Measurements from ENCODE around the gene FOXJ3.

The FOXJ3 gene

DNA sequence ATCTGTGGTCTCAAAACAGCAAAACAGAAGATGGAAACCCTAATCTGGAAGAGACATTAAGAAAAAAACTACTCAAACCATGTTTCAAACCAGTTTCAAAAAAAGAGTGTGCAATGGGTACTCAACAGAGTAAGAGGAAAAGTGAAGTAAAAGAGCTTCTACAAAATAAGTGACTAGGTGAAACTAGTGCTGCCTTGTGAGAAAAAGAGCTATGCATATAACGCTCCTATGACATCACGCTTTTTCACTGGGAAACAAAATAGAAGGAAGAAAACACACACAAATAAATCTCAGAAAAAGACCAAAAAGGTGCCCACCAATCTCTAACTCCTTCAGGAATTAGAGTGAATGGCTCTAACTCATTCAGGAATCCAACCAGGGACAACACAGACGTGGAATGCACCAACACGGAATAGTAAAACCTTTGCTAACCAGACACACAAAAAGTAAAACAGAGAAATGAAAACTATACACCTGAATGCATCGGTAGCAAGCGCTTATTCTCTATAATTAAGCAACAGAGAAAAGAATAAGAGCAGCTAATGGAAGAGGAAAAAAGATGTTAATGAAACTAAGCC, 1.3 kb downstream of the FOXJ3 start:
- DNase-seq: no peak

DNA sequence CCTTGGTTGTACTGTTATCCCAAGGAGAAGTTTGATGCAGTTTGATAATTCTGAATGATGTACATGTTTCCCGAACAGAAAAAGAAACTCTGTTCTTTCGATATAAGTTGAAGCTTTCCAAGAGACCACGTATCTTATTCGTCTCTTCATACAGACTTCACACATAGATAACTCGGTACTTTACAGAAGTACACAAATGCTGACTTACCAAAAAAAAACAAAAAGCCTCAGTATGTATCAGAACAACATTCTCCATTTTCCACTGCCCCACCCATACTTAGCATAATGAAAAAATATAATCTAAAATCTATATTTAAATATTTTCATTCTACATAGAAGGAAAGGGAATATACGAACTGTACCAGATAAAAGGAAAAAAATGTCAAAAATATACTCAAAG, 2.2 kb downstream of the FOXJ3 start:
- no peak for DNase-seq

DNA sequence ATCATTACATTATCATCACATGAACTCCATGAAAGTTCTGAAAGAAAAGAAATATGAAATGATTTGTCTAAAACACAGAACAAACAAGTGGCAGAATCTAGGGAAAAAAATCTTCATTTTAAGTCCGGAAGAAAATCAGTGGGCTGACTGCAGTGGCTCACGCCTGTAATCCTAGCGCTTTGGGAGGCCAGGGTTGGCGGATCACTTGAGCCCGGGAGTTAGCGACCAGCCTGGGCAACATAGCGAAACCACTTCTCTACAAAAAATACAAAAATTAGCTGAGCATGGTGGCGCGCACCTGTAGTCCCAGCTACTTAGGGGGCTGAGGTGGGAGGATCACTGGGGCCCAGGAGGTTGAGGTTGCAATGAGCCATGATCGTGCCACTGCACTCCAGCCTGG, 4.8 kb downstream of the FOXJ3 start:
- DNase-seq: no peak

DNA sequence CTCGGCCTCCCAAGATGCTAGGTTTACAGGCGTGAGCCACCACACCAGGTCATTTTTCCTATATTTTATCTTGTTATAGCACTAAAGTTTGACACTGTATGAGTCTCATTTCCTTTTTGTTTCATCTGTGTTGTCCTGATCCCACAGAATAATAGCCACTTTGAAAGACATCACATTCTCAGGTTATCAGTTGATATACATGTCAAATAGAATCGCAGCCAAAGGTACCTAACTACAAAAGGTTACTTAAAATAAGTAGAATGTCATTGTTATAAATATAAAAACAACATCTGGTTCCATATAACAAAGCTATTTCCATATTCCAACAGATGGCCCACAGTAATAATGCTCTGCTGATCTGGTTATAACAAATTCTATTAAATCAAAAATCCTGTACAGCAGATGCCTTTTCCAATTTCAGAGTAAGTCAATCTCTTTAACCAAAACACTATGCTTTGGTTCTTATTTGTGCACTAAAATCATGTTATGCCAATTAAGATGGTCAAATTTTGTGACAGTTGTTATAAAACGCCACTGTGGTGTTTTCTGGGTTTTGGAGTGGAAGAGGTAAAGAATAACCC, 6.0 kb downstream of the FOXJ3 start:
- no peak for DNase-seq

DNA sequence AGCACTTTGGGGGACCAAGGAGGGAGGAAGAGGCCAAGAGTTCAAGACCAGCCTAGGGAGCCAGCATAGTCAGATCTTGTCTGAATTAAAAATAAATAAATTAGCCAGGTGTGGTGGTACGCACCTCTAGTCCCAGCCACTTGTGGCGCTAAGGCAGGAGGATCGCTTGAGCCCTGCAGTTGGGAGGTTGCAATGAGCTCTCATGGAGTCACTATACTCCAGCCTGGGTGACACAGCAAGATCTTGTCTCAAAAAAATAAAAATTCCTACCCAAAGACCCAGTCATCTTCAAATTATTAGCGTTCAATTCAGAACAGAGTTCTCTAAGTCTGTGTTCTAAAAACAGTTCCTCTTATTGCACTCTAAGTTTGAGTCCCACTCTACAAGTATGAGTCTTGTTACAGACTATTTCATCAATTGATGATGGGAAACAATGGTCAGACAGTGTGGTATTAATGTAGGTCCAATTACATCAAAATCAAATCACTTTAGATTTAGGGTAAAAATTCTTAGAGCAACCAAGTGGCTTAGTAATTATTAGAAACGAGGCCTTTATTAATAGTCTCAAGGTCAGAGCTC, 6.9 kb downstream of the FOXJ3 start:
- no peak for DNase-seq

DNA sequence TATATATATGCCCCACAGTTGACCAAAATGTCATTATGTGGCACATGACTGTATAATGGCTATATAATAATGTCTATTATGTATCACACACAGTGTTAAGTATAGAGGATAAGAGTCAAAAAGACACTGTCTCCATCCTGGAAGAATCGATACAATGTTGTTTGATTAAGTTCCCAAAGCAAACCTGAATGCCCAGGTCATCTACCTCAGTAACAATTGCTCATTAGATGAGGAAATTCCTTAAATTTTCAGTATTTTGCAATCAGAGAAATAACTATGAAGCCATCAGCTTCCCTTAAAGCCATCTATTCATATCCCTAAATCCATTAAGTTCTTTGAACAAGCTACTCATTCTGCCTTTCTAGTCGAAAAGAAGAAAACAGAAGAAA, 10.0 kb downstream of the FOXJ3 start:
- DNase-seq: no peak

DNA sequence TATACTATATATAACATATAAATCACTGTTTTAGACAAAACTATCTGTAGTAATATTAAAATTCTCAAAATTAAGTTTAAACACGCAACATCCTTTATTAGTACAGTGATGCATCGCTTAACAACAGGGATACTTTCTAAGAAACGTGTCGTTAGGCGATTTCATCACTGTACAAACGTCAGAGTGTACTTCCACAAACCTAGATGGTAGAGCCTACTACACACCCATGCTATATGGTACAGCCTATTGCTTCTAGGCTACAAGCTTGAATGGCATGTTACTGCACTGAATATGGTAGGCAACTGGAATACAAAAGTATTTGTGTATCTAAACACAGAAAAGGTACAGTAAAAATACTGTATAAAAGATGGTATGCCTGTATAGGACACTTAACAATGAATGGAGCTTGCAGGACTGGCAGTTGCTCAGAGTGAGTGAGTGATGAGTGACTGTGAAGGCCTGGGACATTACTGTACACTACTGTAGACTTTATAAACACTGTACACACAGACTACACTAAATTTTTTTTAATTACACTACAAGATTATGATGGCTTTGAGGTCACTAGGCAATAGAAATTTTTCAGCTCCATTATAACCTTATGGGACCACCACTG, 10.5 kb downstream of the FOXJ3 start:
- DNase-seq: no peak

DNA sequence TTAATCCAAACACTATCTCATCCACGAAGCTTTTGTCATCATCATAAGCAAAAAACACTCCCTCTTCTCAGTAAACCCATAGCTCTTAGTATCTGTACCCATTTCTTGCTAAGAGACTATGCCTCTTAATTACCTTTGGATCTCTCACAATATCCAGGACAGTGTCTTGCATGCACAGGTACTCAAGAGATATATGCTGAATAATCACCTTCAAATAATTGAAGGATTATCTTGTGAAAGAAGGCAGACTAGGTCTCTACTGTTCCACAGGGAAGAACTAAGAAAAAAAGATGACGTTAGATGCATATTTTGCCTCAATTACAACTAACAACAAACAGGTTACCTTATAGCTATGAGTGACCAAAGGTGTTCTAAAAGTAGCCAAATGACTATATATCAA, 11.5 kb downstream of the FOXJ3 start:
- DNase-seq: no peak

DNA sequence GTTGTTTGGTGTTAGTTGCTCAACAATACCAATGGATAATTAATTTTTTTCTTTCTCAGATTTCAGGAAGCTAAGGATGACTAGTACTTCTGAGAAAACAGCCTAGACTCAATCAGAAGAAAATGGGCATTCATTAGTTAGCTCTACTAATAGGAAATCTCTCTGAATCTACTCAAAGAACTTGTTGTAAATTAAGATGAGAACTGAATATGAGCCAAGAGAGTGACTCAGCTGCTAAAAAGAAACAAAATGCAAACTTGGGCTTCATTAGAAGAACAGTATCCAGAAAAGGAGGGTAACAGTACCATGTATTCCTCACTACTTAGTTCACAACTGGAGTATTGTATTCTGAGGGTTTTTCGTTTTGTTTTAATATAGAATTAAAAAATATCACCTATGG, 12.5 kb downstream of the FOXJ3 start:
- DNase-seq: no peak

DNA sequence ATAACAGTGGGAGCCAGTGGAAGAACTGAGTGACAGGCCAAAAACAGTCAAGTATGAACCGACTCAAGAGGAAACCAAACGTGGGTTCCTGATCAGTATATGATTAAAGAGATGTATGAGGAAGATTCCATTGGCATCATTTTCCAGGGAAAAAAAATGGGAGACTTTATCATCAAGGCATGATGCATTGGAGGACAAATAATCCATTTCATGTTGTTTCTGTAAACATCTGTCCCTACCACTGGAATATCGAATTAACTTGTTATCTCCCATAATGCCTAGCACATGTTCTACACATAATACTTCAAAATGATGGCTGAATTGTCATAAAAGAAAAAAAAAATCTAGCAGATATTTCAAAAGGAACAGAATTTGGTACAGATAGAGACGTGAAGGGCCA, 13.3 kb downstream of the FOXJ3 start:
- DNase-seq: no peak

DNA sequence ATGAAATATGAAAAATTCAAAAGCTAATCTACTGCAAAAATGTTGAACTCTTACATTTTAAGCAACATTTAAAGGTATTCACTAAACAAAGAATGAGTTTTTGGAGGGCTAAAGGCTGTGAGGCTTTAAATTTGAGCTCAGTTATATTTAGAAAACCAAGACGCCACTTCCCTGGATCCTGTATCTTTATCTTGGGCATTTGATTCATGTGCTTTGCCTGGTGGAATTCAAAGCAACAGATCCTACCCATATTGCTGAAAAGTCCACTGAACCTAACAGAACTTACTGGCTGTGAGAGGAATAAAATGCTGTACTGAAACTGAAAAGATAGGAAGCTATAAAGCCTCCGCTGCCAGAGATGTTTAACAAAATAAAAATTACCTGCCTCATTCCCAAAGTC, 14.3 kb downstream of the FOXJ3 start:
- DNase-seq: no peak

DNA sequence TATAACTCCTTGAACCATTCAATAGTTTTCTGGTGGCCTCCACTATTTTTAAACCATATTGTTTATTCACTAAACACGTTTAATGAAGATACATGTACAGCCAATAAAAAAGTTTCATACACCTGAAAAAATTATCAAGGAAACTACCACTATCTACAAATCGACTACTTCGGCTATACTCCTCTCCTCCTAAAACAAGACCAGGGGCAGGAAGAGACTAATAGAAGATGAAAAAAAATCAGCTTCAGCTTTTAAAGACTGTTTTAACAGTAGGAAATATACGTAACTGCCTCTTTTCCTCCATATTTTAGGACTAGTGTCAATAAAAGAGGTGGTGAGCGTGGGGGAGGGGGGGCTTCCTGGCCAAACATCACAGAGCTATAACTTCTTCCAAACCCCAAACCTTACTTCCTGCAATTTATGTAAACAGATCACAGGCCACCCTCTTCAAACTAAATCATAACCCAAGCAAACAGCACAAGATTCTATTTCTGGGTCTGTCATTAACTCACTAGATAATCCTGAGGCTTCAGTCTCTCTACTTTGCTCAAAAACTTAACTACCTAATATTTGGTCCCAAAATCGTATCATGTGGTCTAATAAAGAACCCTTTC, 15.1 kb downstream of the FOXJ3 start:
- no peak for DNase-seq

DNA sequence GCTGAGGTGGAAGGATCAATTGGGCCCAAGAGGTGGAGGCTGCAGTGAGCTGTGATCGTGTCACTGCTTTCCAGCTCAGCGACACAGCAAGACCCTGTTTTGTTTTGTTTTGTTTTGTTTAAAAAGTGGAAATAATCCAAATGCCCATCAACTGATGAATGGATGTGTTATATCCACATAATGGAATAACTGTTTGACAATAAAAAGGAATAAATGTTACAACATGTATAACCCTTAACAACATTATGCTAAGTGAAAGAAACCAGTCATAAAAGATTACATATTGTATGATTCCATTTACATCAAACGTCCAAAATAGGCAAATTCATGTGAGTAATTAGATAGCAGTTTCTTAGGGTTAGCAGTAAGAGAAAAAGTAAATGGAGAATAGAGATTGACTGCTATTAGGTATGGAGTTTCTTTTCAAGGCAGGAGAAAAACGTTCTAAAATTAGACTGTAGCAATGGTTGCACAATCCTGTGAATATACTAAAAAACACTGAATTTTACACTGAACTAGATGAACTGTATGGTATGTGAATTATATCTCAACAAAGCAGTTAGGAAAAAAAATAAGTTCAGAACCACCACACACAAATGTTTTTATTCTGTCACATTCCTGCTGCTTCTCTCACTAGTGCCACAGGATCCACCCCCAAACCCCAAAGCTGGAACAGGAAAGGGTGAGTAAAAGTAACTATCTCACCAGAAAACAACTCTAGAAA, 15.7 kb downstream of the FOXJ3 start:
- no peak for DNase-seq

DNA sequence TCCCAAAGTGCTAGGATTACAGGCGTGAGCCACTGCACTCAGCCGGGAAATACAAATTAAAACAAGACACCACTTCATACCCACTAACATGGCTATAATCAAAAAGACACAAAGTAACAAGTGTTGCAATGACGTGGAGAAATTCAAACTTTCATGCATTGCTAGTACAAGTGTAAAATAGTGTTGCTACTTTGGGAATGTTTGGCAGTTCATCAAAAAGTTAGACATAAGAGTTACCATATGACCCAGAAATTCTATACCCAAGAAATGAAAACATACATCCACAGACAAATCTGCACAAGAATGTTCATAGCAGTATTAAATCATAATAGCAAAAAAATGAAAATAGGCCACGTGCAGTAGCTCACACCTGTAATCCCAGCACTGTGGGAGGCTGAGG, 16.4 kb downstream of the FOXJ3 start:
- DNase-seq: no peak

DNA sequence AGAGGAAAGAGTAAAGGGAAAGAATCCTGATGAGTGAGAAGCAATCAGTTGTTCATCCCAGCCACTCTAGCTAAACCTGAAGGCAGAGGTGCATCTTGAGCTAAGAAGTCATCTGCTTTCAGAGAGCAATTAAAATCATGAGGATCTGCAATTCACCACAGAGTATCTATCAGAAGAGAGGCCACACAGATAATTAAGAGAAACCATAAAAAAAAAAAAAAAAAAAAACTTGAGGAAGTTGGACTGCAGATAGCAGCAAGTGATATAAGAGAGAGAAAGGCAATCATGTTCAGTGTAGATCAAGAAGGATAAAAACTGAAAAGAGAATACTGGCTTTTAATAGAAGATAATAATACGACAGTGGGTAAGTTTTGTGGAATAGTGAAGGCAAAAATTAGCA, 17.7 kb downstream of the FOXJ3 start:
- DNase-seq: no peak

DNA sequence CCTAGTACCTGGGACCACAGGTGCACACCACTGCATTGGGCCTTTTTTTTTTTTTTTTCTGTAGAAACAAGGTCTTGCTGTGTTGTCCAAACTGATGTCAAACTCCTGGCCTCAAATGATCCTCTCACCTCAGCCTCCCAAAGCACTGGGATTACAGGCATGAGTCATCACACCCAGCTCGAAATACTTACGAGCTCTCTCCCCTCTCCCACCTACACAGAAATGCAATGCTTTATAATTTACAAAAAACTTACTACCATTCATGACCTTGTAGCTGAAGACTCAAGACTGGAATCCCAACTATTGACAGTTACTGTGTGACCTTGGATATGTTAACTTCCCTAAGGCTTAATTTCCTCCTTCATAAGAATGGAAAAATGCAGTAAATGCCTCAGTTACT, 18.7 kb downstream of the FOXJ3 start:
- no peak for DNase-seq

DNA sequence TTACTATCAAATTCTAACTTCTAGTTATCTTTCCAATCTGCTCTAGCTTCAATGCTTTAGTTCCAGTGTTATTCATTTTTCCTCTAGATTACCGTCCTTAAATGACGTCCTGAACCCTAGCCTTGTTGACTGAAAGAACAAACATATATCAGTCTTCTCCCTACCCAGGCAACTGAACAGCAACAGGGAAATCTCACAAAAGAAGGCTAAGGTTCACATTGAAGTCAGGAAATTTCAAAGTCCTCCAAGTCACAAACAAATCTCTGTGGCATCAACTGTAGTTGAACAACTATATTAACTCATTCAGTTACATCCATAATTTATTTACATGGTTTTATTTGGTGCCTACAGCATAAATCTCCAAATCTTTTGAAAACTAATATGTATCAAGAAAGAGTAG, 19.5 kb downstream of the FOXJ3 start:
- DNase-seq: no peak

DNA sequence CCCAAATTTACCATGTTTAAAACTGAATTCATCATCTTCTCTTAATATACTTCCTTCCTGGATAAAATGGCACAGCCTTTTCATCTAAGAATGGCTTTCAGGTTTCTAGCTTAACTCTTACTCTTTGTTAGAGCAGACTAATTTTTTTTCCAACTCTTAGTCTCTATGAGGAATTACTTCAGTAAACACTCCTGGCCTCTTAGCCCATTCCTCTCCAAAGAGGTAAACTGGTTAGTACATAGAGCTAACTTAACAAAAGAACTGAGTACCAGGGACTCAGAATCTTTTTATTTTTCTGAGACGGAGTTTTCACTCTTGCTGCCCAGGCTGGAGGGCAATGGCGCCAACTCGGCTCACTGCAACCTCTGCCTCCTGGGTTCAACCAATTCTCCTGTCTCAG, 21.1 kb downstream of the FOXJ3 start:
- DNase-seq: no peak

DNA sequence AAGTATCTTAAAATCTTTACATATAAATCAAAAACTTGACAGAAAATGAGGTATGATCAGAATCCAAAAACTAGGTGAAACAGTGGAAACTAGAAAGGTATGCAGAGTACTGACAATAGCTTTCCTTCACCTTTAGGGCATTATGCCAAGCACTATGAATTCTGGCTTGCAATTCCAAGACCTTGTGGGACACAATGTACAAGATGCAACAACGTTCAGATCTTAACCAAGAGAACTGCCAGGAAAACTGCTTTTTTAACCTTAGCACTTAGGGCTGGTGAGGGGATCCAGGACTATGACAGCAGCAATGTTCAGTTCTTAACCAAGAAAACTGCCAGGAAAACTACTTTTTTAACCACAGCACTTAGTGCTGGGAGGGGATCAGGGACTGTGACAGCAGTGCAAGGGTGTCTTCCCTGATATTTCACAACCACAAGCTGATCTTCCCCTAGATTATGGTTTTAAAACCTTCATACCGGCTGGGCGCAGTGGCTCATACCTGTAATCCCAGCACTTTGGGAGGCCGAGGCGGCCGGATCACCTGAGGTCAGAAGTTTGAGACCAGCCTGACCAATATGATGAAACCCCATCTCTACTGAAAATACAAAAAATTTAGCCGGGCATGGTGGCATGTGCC, 22.3 kb downstream of the FOXJ3 start:
- no peak for DNase-seq

DNA sequence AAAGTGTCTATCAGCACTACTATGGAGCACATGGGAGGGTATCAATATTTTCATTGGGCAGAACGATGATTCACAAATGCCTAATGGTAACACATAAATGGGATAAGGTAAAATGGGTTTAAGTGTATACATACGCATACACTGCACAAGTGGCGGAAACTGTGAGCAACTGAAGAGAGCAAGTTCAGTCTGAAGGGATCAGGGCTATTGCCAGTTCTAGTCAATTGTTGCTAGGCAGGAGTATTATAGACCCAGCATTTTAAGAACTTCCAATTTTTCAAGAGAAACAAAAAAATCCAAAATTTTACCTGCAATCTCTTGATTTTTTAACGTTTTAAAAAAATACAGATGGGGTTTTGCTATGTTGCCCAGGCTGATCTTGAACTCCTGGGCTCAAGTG, 23.1 kb downstream of the FOXJ3 start:
- DNase-seq: no peak

DNA sequence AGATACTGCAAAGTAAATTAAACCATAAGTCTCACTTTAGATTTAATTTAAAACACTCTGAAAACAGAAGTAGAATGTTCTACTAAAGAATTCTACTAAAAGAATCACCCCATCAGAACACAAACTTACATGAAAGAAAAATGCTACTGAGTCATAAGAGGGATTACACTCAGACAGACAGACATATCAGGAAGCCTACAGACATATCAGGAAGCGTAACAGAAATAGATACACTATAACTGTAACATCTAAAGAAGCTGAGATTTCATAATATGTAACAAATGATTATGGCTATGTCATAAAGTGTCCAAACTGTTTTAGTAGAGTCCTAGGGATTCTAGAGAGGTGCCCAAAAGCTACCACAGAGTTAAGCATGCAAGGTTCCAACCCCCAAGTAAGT, 23.9 kb downstream of the FOXJ3 start:
- no peak for DNase-seq

DNA sequence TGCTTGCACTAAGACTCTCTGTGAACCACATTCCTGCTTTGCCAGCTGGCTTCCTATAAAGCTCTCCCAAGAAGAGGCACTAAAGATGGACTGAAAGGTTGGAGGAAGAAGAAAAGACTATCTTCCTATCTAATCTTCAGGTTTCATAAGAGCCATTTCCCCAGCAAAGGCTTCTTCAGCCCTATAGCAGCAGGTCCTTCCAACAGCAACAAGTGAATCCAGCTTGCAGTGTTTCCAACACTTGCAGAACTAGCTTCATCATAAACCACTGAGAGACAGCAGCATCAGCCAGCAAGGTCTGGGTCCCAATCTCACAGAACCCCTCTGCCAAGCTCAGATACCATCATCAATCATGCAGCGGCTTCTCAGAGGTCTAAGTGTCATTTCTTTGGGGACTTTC, 28.1 kb downstream of the FOXJ3 start:
- no peak for DNase-seq

DNA sequence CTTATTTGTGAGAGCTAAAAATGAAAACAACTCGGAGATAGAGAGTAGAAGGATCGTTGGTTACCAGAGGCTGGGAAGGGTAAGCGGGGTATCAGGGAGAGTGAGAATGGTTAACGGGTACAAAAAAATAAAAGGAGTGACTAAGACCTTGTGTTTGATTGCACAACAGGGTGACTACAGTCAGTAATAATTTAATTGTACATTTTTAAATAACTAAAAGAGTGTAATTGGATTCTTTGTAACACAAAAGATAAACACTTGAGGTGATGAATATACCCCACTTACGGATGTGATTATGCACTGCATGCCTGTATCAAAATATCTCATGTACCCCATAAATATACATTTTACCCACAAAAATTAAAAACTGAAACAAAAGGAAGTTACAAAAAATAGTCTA, 29.4 kb downstream of the FOXJ3 start:
- DNase-seq: no peak

Measured in DMS 273 treated with DMSO at 0.1 percent for 48 hours (cell line).